ENCODE results near the gene WNT6.

WNT6 gene

GRCh38 chr2:218878926-218879761, 19.5 kb downstream of the WNT6 start:
- peak; percentile 97 for DNase-seq

DNA sequence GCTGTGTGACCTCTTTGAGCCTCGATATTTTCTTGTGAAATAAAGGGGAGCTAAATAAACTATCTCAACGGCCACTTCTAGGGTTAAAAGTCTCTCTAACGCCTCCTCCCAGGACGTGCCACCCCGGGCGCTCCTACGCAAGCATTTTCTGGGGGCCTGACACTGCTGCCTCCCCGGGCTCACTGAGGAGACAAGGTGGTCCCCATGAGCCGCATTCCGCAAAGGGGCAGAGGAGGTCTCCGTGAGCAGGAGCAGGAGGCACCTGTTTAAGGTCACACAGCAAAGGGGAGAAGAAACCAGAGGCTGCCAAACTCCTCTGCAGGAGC, 20.1 kb downstream of the WNT6 start:
- no peak for DNase-seq

GRCh38 chr2:218880102-218880858, 20.7 kb downstream of the WNT6 start, which contains the start of gene WNT10A:
WNT10A (plus strand) TSS chr2:218880852; CDS start chr2:218880996, 144 bp downstream.
- DNase-seq = peak; percentile 67

DNA sequence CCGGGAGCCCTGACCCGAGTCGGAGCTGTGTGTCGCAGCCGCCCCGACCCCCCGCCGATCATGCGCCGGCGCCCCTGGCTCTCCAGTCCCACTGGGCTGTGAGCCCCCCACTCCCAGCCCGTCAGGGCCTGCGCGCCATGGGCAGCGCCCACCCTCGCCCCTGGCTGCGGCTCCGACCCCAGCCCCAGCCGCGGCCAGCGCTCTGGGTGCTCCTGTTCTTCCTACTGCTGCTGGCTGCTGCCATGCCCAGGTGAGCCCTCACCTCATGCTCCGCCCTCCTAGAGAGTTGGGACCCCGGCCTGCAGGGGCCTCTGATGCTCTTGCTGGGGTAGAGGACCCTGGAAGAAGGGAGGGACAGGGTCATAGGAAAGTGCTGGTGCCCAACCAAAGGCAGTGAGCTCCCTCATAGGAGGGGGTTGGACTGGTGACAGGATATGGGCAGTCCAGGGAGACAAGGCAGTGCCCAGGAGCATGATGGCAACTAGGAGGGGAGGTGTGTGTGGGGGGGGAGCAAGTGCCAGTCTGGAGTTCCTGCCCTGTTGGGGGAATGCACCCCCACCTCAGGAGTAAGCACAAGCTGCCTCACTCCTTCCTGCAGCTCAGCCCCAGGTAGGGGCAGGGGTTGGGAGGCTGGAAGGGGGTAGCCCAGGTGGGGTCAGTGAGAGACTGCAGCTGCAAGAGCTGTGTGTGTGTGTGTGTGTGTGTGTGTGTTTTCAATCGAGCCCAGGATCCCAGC, 21.4 kb downstream of the WNT6 start:
- DNase-seq = no peak

GRCh38 chr2:218881744-218882460, 22.3 kb downstream of the WNT6 start:
- no peak for DNase-seq

- no peak for DNase-seq
Measured at GRCh38 chr2:218882461-218882816, 22.8 kb downstream of the WNT6 start.

- no peak for DNase-seq
Measured at GRCh38 chr2:218882866-218883366, 23.3 kb downstream of the WNT6 start.

DNA sequence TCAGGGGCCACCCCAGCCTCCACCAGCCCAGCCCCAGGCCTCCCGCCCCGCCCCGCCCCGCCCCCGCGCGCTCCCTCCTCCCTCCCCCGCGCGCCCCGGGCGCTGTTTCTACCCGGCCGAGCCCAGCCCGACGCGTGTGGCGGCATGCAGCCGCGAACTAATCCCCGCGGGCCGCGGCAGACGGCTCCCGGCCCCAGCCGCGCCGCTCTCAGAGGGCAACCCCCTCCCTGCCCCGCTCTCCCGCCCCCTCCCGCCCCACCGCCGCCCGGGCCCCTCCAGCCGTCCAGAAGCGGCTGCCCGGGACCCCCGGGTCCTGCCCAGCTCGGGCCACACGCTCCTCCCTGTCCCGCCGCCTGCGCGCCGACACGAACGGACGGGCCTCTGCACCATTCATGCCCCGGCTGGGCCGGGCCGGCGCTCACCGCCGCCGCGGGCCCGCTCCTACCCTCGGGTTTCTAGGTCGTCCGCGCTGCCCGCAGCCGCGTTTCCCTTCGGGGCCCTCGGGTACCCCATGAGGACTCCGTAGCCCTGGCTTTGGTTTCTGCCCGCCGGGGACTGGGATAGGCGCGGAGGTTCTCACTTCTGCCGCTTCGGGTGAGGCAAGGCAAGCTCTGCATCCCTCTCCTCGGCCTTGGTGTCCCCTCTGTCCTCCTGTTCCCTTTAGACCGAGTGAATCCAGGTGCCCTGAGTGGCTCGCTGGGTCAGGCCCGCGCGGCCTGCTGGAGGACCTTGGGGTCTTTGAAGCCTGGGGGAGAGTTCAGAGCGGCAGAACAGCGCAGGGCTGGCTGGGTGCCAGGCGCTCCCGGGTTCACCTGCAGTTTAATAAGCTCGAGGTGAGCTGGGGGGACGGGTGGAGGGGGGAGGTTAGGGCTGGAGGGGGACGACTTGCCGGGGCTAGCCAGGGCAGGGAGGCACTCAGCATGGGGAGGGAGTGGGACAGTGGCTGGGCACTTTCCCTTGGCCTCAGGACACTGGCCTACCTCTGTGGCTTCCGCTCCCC, 24.2 kb downstream of the WNT6 start:
- DNase-seq = peak; percentile 83

DNA sequence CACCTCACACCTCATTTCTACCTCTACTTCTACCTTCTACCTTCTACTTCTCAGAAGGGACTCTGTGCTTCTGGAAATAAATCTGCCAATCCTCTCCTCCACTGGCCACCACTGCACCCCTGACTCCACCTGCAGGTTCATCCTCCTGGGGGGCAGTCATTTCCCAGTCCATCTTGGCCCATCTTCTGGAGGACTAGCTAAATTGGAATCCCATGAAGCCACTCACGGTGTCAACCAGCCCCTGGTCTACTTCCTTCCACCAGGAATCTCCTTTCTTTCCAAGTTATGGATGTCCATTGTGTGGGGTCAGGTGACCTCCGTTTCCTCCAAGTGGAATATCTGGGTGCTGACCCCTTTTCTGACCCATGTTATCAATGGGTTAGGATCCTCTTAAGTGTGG, 24.9 kb downstream of the WNT6 start:
- no peak for DNase-seq

DNA sequence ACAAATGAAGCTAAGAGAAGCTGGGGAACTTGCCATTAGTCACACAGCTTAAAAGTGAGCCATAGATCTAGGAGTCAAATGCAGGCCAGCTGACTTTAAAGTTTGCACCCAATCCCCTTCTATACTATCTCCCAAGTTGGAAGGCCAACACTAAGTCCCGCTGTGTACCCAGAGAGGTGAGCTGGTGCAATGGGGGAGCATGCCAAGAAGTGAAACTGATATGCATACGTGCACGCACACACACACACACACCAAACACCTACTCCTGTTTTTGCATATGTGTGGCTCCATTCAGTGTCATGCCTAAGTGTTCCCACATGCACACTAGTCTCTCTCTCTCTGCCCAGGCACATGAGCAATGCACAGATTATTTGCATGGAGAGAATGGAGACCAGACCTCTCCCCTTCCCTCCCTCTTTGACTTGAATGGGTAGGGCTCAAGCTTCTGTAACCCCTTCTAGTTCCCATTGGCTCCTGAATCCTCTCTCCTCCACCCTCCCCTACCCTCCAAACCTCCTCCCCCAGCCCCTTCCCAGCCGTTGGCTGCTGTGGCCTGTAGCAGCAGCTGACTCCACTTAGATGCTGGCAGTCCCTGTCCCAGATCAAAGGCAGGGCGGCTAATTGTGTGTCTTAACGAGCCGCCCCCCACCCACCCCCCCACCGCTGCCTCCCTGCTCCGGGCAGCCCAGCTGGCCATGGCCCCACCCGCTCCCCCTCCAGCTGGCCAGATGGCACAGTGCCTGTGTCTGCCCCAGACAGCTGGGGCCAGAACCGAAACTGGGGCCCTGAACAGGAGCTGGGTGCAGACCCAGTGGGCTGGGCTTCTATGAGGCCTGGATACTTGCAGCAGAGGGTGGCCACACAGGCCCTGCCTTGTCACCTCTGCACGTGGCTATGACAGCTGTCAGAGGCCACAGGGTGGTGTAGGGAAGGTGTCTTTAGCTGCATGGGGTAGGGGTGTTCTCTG, 26.7 kb downstream of the WNT6 start:
- peak; percentile 97 for DNase-seq

- no peak for DNase-seq
Measured at GRCh38 chr2:218887079-218887478, 27.5 kb downstream of the WNT6 start.

- no peak for DNase-seq
Measured at GRCh38 chr2:218888341-218888740, 28.7 kb downstream of the WNT6 start.

DNA sequence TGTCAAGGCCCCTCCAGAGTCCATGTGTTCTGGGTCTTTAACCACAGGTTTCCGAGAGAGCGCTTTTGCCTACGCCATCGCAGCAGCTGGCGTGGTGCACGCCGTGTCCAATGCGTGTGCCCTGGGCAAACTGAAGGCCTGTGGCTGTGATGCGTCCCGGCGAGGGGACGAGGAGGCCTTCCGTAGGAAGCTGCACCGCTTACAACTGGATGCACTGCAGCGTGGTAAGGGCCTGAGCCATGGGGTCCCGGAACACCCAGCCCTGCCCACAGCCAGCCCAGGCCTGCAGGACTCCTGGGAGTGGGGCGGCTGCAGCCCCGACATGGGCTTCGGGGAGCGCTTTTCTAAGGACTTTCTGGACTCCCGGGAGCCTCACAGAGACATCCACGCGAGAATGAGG, 30.3 kb downstream of the WNT6 start:
- DNase-seq = no peak

DNA sequence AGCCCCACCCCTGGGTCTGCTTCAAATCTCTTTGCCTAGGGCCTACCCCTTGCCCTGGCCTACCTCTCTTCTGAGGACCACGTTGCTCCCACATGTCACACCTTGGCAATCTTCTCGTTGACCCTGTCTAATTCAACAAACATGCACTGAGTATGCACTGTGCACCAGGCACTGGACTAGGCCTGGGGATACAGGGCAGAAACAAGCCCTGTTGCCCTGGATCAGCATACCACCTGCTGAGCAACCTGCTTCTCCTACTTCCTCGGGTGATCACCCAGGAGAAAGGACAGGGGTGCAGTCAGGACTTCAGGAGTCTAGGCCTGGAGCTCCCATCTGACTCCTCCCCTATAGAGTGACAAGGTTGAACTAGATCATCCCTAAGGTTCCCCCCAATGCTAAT, 30.8 kb downstream of the WNT6 start:
- no peak for DNase-seq

GRCh38 chr2:218891275-218892135, 31.9 kb downstream of the WNT6 start:
- no peak for DNase-seq

DNA sequence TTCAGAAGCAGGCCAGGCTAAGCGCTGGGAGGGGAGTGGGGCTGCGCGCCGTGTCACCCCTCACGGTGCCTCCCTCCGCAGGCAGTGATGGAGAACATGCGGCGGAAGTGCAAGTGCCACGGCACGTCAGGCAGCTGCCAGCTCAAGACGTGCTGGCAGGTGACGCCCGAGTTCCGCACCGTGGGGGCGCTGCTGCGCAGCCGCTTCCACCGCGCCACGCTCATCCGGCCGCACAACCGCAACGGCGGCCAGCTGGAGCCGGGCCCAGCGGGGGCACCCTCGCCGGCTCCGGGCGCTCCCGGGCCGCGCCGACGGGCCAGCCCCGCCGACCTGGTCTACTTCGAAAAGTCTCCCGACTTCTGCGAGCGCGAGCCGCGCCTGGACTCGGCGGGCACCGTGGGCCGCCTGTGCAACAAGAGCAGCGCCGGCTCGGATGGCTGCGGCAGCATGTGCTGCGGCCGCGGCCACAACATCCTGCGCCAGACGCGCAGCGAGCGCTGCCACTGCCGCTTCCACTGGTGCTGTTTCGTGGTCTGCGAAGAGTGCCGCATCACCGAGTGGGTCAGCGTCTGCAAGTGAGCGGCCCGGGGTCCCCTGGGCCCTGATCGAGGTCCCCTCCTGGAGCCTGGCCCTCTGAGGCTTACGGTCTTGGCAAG, 33.2 kb downstream of the WNT6 start:
- DNase-seq = peak; percentile 77

DNA sequence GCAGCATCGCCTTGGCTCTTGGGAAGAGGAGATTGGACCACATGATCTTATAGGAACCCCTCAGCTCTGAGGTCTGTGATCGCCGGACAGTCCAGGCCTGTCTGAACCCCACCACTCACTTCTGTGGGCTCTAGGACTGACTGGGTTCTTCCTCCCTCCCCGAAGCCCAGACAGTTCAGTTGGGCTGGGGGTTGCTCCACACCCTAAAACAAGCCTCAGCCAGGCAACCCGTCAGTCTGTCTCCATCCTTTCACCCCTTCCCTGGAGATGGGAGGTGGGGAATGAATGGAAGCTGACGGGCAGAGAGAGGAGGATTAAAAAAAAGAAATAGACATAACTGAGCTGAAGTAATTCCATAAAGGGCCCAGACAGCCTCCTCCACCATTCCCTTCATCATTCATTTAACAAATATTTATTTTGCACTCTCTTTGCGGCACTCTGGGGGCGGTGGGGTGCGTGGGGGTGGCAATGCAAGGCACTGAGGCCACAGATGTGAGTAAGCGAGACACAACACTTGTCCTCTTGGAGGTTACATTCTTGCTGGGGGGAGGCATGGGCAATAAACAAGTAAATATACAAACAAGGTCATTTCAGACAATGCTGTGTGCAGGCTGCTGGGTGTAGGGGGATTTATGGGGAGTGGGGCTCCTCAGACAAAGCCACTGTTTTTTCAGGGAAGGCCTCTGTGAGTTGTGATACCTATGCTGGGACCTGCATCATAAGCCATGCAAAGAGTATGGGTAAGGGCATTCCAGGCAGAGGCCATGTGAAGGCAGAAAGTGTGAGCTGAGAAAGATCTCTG, 33.9 kb downstream of the WNT6 start:
- DNase-seq = no peak

All from NCI-H82 (cell line).